Gastroesophageal sphincter (tissue), 3 donors: ENCODE measurements around the gene BAIAP3.

ENCODE experiments used
- POLR2A ChIP-seq, 2 donors: fragments of 450-650 bp; IDR thresholded peaks; one replicate each; pipeline ENCODE4 v1.6.1; 2017; ENCODE audit warnings: antibody characterized with exemption in 2 of 2, mild to moderate bottlenecking in 2 of 2, moderate library complexity in 1 of 2
- TF ChIP-seq, protein P1 (sequence below), 4 experiments: fragments of 200-600 bp in 2 of 4; fragments of 450-650 bp in 2 of 4; sonication (generic) in 1 of 4; IDR thresholded peaks; one replicate each; pipeline ENCODE4 v1.5.1; 2017 to 2019; ENCODE audit warnings: antibody characterized with exemption in 4 of 4, mild to moderate bottlenecking in 2 of 4, moderate library complexity in 2 of 4

DNA sequence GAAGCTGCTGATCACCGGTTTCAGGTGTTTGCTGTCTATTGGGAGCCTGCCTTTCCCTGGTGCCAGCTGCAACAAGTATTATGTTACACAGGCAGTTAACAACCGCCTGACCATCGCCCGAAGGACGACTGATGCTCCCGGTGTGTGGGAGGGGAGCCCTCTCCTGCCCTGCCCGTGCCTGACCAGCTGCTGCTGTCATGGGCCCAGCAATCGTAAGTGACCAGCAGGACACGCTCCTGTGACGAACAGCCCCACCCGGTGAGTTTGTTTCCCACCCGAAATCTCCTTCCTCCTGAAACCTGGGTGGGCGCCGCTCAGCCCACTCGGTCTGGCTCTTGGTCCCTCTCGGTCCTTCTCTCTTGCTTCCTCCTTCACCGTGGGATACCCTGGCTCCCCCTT, 41.9 kb upstream of the BAIAP3 start:
- TF ChIP-seq, protein P1, sequence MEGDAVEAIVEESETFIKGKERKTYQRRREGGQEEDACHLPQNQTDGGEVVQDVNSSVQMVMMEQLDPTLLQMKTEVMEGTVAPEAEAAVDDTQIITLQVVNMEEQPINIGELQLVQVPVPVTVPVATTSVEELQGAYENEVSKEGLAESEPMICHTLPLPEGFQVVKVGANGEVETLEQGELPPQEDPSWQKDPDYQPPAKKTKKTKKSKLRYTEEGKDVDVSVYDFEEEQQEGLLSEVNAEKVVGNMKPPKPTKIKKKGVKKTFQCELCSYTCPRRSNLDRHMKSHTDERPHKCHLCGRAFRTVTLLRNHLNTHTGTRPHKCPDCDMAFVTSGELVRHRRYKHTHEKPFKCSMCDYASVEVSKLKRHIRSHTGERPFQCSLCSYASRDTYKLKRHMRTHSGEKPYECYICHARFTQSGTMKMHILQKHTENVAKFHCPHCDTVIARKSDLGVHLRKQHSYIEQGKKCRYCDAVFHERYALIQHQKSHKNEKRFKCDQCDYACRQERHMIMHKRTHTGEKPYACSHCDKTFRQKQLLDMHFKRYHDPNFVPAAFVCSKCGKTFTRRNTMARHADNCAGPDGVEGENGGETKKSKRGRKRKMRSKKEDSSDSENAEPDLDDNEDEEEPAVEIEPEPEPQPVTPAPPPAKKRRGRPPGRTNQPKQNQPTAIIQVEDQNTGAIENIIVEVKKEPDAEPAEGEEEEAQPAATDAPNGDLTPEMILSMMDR (IDR thresholded peaks at IDR 0.05) = no peak
- TF ChIP-seq POLR2A (IDR thresholded peaks at IDR 0.05) = no peak
